PC-3 (cell line): ENCODE data around the gene TFRC. TPM values are rescaled to one million over a fixed set of nuclear protein-coding genes. Genes with fewer than 3 reads are reported as not detected.
A peak's percentile ranks its signal among the peaks of the same experiment; 100 is the strongest.

Experiments used
- ATAC-seq: fragments of 200-7000 bp; cut with Tn5 transposase; 2 replicates; pipeline ENCODE4 v1.9.1; 2020; ENCODE audit warnings: mild to moderate bottlenecking, moderate library complexity
- BruUV-seq: library from RNA; stranded (reverse); fragments of 400-500 nt; replicated peaks from 2 replicates; lab custom pipeline; 2021; lab: Mats Ljungman, UMichigan
- CTCF ChIA-PET: fragments of 300-600 bp; sonication (Branson Sonifier 250); formaldehyde crosslinking; loops from one replicate; lab custom pipeline; 2022; ENCODE audit warnings: antibody characterized with exemption; lab: Charles Lee
- POLR2A ChIA-PET: fragments of 300-600 bp; sonication (Branson Sonifier 250); formaldehyde crosslinking; loops from one replicate; lab custom pipeline; 2022; ENCODE audit warnings: antibody characterized with exemption; ENCODE audit not compliant: unreplicated experiment; lab: Charles Lee
- DNase-seq: peaks from one replicate; pipeline ENCODE4 v3.0.0-alpha.2; 2015
- H2AFZ ChIP-seq: fragments of 300-600 bp; sonication (generic); 2 replicates; pipeline ENCODE4 v1.6.0; 2016; ENCODE audit warnings: antibody characterized with exemption, low read length
- H3F3A ChIP-seq: fragments of 300-600 bp; sonication (generic); one replicate; pipeline ENCODE4 v1.6.0; 2017; ENCODE audit warnings: antibody characterized with exemption, low read length, control low read depth, mild to moderate bottlenecking; ENCODE audit not compliant: unreplicated experiment
- H3K27ac ChIP-seq: fragments of 300-600 bp; sonication (generic); 2 replicates; pipeline ENCODE4 v1.5.1; 2016; ENCODE audit warnings: mild to moderate bottlenecking, low read length
- H3K27me3 ChIP-seq: fragments of 300-600 bp; sonication (generic); 2 replicates; pipeline ENCODE4 v1.6.1; 2016; ENCODE audit warnings: low read length, mixed read lengths
- H3K36me3 ChIP-seq: fragments of 300-600 bp; sonication (generic); 2 replicates; pipeline ENCODE4 v1.6.1; 2016; ENCODE audit warnings: low read depth, mixed run types, low read length, mixed read lengths
- H3K4me1 ChIP-seq: fragments of 300-600 bp; sonication (generic); 2 replicates; pipeline ENCODE4 v1.5.1; 2016; ENCODE audit warnings: low read length; ENCODE audit not compliant: insufficient read depth
- H3K4me2 ChIP-seq: fragments of 300-600 bp; sonication (generic); 2 replicates; pipeline ENCODE4 v1.6.0; 2016; ENCODE audit warnings: low read length
- H3K4me3 ChIP-seq: fragments of 300-600 bp; sonication (generic); 2 replicates; pipeline ENCODE4 v1.5.1; 2016; ENCODE audit warnings: mild to moderate bottlenecking, low read length, mixed read lengths
- H3K79me2 ChIP-seq: fragments of 300-600 bp; sonication (generic); 2 replicates; pipeline ENCODE4 v1.6.1; 2017; ENCODE audit warnings: low read length, mixed read lengths
- H3K9ac ChIP-seq: fragments of 300-600 bp; sonication (generic); 2 replicates; pipeline ENCODE4 v1.6.0; 2016; ENCODE audit warnings: mild to moderate bottlenecking, low read length
- H3K9me2 ChIP-seq: fragments of 300-600 bp; sonication (generic); replicated peaks from 2 replicates; pipeline ENCODE4 v1.6.1; 2016; ENCODE audit warnings: mixed run types, low read length, mixed read lengths
- H3K9me3 ChIP-seq: fragments of 300-600 bp; sonication (generic); 2 replicates; pipeline ENCODE4 v1.6.1; 2016; ENCODE audit warnings: low read length, mixed read lengths
- H4K20me1 ChIP-seq: fragments of 300-600 bp; sonication (generic); 2 replicates; pipeline ENCODE4 v1.6.1; 2016; ENCODE audit warnings: low read length, mixed read lengths
- EZH2 ChIP-seq: fragments of 300-600 bp; sonication (generic); IDR thresholded peaks from one replicate; pipeline ENCODE4 v1.6.1; 2017; ENCODE audit warnings: antibody characterized with exemption, mild to moderate bottlenecking, low read length; ENCODE audit not compliant: unreplicated experiment
- EZH2phosphoT487 ChIP-seq: fragments of 300-600 bp; sonication (generic); IDR thresholded peaks from 2 replicates; pipeline ENCODE4 v1.6.1; 2018; ENCODE audit warnings: mild to moderate bottlenecking, antibody characterized with exemption, low read length, borderline replicate concordance
- intact Hi-C: fragments of 100-400 bp; cut with micrococcal nuclease; formaldehyde crosslinking; loops from 2 replicates; pipeline ENCODE4 v1.9.0; 2023
- total RNA-seq: library from RNA; depleted of rRNA; stranded (reverse); fragments of >200 nt; gene quantifications from 2 replicates; pipeline ENCODE4 v1.2.3, GENCODE V29; 2014
- TF ChIP-seq, protein P1 (sequence below): fragments of 300-600 bp; sonication (generic); conservative IDR thresholded peaks from 2 replicates; pipeline ENCODE4 v1.5.1; 2017; ENCODE audit warnings: antibody characterized with exemption, low read depth, mild to moderate bottlenecking, low read length

TFRC gene
- total RNA-seq, 1 experiment from 2014 or later, result 287 TPM

DNA sequence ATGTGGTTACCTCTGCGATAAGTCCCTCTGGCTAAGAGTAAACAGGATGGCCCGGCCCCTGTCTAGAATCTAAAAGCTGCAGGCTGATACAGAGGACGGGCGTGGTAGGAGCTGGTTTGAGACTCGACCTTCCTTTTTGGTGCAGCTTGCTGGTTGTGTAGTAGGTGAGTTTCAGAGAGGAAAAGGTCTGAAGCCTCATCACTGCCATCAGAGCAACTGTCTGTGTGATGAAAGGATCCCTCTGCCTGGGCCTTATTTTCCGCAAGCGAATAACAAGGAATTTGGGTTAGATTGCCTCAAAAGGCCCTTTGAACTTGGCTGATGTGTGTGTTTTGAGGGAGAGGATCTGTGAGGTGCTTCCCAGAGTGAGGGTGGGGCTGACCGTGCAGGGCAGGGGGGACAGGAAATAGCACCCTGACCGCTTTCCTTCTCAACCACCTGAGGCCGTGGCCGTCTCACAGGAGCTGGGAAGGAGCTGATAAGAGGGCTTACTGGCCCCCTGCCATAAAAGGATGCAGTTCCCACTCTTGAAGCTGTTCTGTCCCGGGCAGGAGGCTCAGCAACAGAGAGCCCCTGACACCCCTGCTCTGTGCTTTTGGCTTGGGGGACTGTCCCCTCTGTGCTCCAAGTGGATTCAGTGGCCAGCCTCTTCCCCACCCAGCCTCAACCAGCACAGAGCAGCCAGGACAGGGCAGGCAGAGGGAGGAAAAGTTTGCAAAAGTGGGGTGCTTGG, 45.6 kb upstream of the TFRC start:
- H3K9ac ChIP-seq, result no peak overlapping the region
- H3K27ac ChIP-seq, result no peak overlapping the region
- H4K20me1 ChIP-seq, result no peaks in the 10 kb centered on the region
- POLR2A ChIA-PET, result no interaction called here
- H3K79me2 ChIP-seq, result no peaks in the 10 kb centered on the region
- 0 out of 2 replicates have a peak overlapping the region, but pooled peaks have one; percentile 26 for H2AFZ ChIP-seq
- DNase-seq (no peak), ATAC-seq (no peak)
- no peaks in the 10 kb centered on the region for H3K27me3 ChIP-seq
- H3F3A ChIP-seq, result no peaks in the 10 kb centered on the region
- H3K4me2 ChIP-seq, result no peak overlapping the region
- H3K9me2 ChIP-seq, result no peaks in the 10 kb centered on the region
- no peak overlapping the region for H3K4me3 ChIP-seq
- intact Hi-C loops, result no loop called here
- TF ChIP-seq, protein P1, sequence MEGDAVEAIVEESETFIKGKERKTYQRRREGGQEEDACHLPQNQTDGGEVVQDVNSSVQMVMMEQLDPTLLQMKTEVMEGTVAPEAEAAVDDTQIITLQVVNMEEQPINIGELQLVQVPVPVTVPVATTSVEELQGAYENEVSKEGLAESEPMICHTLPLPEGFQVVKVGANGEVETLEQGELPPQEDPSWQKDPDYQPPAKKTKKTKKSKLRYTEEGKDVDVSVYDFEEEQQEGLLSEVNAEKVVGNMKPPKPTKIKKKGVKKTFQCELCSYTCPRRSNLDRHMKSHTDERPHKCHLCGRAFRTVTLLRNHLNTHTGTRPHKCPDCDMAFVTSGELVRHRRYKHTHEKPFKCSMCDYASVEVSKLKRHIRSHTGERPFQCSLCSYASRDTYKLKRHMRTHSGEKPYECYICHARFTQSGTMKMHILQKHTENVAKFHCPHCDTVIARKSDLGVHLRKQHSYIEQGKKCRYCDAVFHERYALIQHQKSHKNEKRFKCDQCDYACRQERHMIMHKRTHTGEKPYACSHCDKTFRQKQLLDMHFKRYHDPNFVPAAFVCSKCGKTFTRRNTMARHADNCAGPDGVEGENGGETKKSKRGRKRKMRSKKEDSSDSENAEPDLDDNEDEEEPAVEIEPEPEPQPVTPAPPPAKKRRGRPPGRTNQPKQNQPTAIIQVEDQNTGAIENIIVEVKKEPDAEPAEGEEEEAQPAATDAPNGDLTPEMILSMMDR, result no peak
- TF ChIP-seq EZH2phosphoT487 (no peak), EZH2 (no peak)
- CTCF ChIA-PET, result no interaction called here
- no peaks in the 10 kb centered on the region for H3K36me3 ChIP-seq
- BruUV-seq, result no TSS peak
- H3K9me3 ChIP-seq, result no peaks in the 10 kb centered on the region
- no peaks in the 10 kb centered on the region for H3K4me1 ChIP-seq

DNA sequence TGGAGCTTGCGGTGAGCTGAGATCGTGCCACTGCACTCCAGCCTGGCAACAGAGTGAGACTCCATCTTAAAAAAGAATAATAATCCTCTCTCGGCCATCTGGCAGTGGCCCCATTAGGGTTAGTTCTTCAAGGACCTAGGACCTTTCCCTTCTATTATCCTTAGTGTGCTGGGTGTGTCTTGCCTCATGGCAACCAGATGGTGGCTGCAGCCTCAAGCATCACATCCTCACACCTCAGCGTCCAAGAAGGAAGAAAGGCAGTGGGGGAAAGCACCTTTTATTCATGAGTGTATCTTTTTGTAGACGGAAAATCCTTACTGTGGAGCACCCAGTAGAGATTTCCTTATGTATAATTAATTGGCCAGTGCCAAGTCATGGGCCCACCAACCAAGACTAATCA, 42.7 kb upstream of the TFRC start:
- no peaks in the 10 kb centered on the region for H3K36me3 ChIP-seq
- no peak overlapping the region for H3K27ac ChIP-seq
- no peaks in the 10 kb centered on the region for H3K9me3 ChIP-seq
- no peak overlapping the region for H3K9ac ChIP-seq
- H3F3A ChIP-seq, result no peaks in the 10 kb centered on the region
- intact Hi-C loops, result no loop called here
- H4K20me1 ChIP-seq, result no peaks in the 10 kb centered on the region
- no peak overlapping the region for H3K4me3 ChIP-seq
- no peak overlapping the region for H3K4me2 ChIP-seq
- no peaks in the 10 kb centered on the region for H3K4me1 ChIP-seq
- no peak for DNase-seq
- H2AFZ ChIP-seq, result no peak overlapping the region
- H3K27me3 ChIP-seq, result no peaks in the 10 kb centered on the region
- TF ChIP-seq, protein P1, result no peak
- TF ChIP-seq EZH2phosphoT487 (no peak), EZH2 (no peak)
- ChIA-PET POLR2A (no interaction called here), CTCF (interaction anchor here (0.6 kb wide), 1 partner anchor 265 kb away, joined by 3 read pairs; no protein-coding TSS in a partner anchor)
- H3K9me2 ChIP-seq, result no peaks in the 10 kb centered on the region
- no TSS peak for BruUV-seq
- ATAC-seq, result no peak
- H3K79me2 ChIP-seq, result no peaks in the 10 kb centered on the region

DNA sequence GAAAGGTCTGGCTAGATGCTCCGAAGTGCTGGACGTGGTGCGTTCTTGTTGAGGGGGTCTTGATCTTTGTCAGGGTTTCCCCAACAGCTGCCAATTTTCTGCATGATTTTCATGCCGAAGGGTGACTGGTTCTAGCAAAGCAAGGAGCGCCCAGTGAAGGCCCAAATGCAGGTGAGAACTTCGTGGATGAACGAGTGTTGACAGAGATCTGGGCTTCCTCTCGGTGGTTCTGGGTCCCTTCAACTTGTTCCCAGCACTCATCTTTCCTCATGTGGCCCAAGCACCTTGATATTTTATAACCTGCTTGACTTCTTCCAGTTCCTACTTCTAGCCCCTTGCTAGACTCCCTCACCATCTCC, 40.8 kb upstream of the TFRC start:
- Histone ChIP-seq H2AFZ (no peak overlapping the region), H3K4me3 (no peak overlapping the region), H3F3A (no peaks in the 10 kb centered on the region), H3K36me3 (no peaks in the 10 kb centered on the region), H3K4me2 (no peak overlapping the region), H3K9ac (no peak overlapping the region), H4K20me1 (no peaks in the 10 kb centered on the region), H3K9me2 (no peaks in the 10 kb centered on the region), H3K27me3 (no peaks in the 10 kb centered on the region), H3K27ac (no peak overlapping the region), H3K79me2 (no peaks in the 10 kb centered on the region), H3K4me1 (no peaks in the 10 kb centered on the region), H3K9me3 (no peaks in the 10 kb centered on the region)
- POLR2A ChIA-PET, result no interaction called here
- no peak for DNase-seq
- intact Hi-C loops, result no loop called here
- TF ChIP-seq, protein P1, result no peak
- TF ChIP-seq EZH2 (no peak), EZH2phosphoT487 (no peak)
- no TSS peak for BruUV-seq
- CTCF ChIA-PET, result no interaction called here
- ATAC-seq, result no peak
